KMS-11 (cell line): ENCODE measurements around the gene HNRNPAB.

ENCODE experiments used
- H2AFZ ChIP-seq: fragments of 200-600 bp; sonication (generic); 2 replicates; pipeline ENCODE4 v1.6.1; 2016; ENCODE audit warnings: antibody characterized with exemption, mixed run types, low read depth
- H3K27ac ChIP-seq: fragments of 200-600 bp; sonication (generic); 2 replicates; pipeline ENCODE4 v1.6.1; 2016; ENCODE audit warnings: mild to moderate bottlenecking, mixed run types
- H3K27me3 ChIP-seq: fragments of 200-600 bp; sonication (generic); 2 replicates; pipeline ENCODE4 v1.6.1; 2017; ENCODE audit warnings: mild to moderate bottlenecking, low read depth, mixed run types, moderate library complexity; ENCODE audit not compliant: insufficient read depth
- H3K36me3 ChIP-seq: fragments of 200-600 bp; sonication (generic); 2 replicates; pipeline ENCODE4 v1.6.1; 2017; ENCODE audit warnings: mild to moderate bottlenecking, mixed run types; ENCODE audit not compliant: insufficient read depth
- H3K4me1 ChIP-seq: fragments of 200-600 bp; sonication (generic); 2 replicates; pipeline ENCODE4 v1.6.1; 2016; ENCODE audit warnings: mild to moderate bottlenecking, low read depth, mixed run types; ENCODE audit not compliant: poor library complexity, severe bottlenecking
- H3K4me2 ChIP-seq: fragments of 200-600 bp; sonication (generic); 2 replicates; pipeline ENCODE4 v1.7.0; 2016; ENCODE audit warnings: mild to moderate bottlenecking, mixed run types
- H3K4me3 ChIP-seq: fragments of 200-600 bp; sonication (generic); IDR thresholded peaks from 2 replicates; pipeline ENCODE4 v1.6.1; 2017; ENCODE audit warnings: low read depth, low read length, mixed read lengths; ENCODE audit not compliant: insufficient read depth
- H3K79me2 ChIP-seq: fragments of 200-600 bp; sonication (generic); 2 replicates; pipeline ENCODE4 v1.6.1; 2016; ENCODE audit warnings: low read depth, mixed run types; ENCODE audit not compliant: insufficient read depth
- H3K9ac ChIP-seq: fragments of 200-600 bp; sonication (generic); 2 replicates; pipeline ENCODE4 v1.6.1; 2016; ENCODE audit warnings: mild to moderate bottlenecking, mixed run types
- H4K20me1 ChIP-seq: fragments of 200-600 bp; sonication (generic); 2 replicates; pipeline ENCODE4 v1.6.1; 2016; ENCODE audit warnings: mild to moderate bottlenecking, mixed run types; ENCODE audit not compliant: insufficient read depth
- CTCF ChIP-seq: fragments of 200-600 bp; sonication (generic); conservative IDR thresholded peaks from 2 replicates; pipeline ENCODE4 v1.6.1; 2017; ENCODE audit warnings: low read depth, mild to moderate bottlenecking, antibody characterized with exemption, low read length, moderate library complexity, mixed read lengths

Gene HNRNPAB

GRCh38 chr5:178259623-178260536, 55.5 kb downstream of the HNRNPAB start:
- Histone ChIP-seq H3K27ac (no peak overlapping the region), H3K79me2 (no peaks in the 10 kb centered on the region), H3K4me1 (no peaks in the 10 kb centered on the region), H3K9ac (no peak overlapping the region), H3K4me3 (no peak overlapping the region), H3K4me2 (no peak overlapping the region), H3K27me3 (no peaks in the 10 kb centered on the region), H4K20me1 (no peaks in the 10 kb centered on the region), H2AFZ (no peak overlapping the region), H3K36me3 (no peaks in the 10 kb centered on the region)
- TF ChIP-seq CTCF = no peak
